Kidney (tissue), 14 donors: ENCODE results near the gene IFNL3. TPM values are rescaled to one million over a fixed set of nuclear protein-coding genes. Genes with fewer than 3 reads are reported as not detected.

ENCODE experiments used
- DNase-seq, 5 donors: peaks; one replicate each; pipeline ENCODE4 v3.0.0-alpha.2; 2013 to 2020
- FAIRE-seq: peaks from 2 replicates; lab custom pipeline; 2012; peaks lifted over from hg19 to GRCh38; lab: Jason Lieb, UNC
- H3K27ac ChIP-seq, 2 donors: one replicate each; pipeline ENCODE4 v1.7.0; 2013; ENCODE audit warnings: low read depth in 2 of 2, low read length in 2 of 2, inconsistent platforms in 1 of 2
- H3K27me3 ChIP-seq: one replicate; pipeline ENCODE4 v1.7.1; 2013; ENCODE audit warnings: low read length, inconsistent platforms; ENCODE audit not compliant: control insufficient read depth, insufficient read depth
- H3K36me3 ChIP-seq, 3 donors: one replicate each; pipeline versions ENCODE4 v1.7.0 to v1.7.1; 2013; ENCODE audit warnings: low read length in 3 of 3, control low read depth in 1 of 3, inconsistent platforms in 1 of 3; ENCODE audit not compliant: insufficient read depth in 3 of 3, control insufficient read depth in 2 of 3
- H3K4me1 ChIP-seq, 3 donors: one replicate each; pipeline versions ENCODE4 v1.7.0 to v1.7.1; 2013; ENCODE audit warnings: low read length in 3 of 3, inconsistent platforms in 1 of 3, low read depth in 1 of 3; ENCODE audit not compliant: control insufficient read depth in 2 of 3, insufficient read depth in 2 of 3
- H3K4me3 ChIP-seq, 3 donors: one replicate each; pipeline versions ENCODE4 v1.7.0 to v1.8.1; 2013; ENCODE audit warnings: low read length in 3 of 3, control low read depth in 1 of 3, inconsistent platforms in 1 of 3
- H3K9ac ChIP-seq, 3 donors: one replicate each; pipeline versions ENCODE4 v1.7.0 to v1.7.1; 2013; ENCODE audit warnings: low read length in 3 of 3, control low read depth in 1 of 3, inconsistent platforms in 1 of 3
- H3K9me3 ChIP-seq, 3 donors: one replicate each; pipeline versions ENCODE4 v1.7.0 to v1.7.1; 2013; ENCODE audit warnings: low read length in 3 of 3, control low read depth in 1 of 3, inconsistent platforms in 1 of 3; ENCODE audit not compliant: control insufficient read depth in 2 of 3, insufficient read depth in 1 of 3
- CTCF ChIP-seq: IDR thresholded peaks from 3 replicates; pipeline ENCODE4 v1.5.1; 2012; ENCODE audit warnings: mild to moderate bottlenecking, moderate library complexity, borderline replicate concordance; ENCODE audit not compliant: insufficient read depth; ENCODE audit errors: extremely low read depth
- intact Hi-C: fragments of 100-400 bp; cut with DNase I; formaldehyde crosslinking; loops from one replicate; pipeline ENCODE4 v1.11.1; 2022
- polyA plus RNA-seq: library from polyadenylated mRNA; stranded (reverse); fragments of 350-450 nt; fragmentation: Illumina TruSeq; extraction: RNeasy Lipid Tissue Mini Kit (QIAGEN cat#74804); gene quantifications from one replicate; pipeline ENCODE4 v1.2.3, GENCODE V29; 2014; ENCODE audit warnings: low read depth, low replicate concordance; ENCODE audit not compliant: insufficient read depth
- total RNA-seq: library from RNA; stranded (reverse); fragmentation: NEBNext Ultra II Directional; extraction: Animal tissue kit (Norgen Biotek cat#: 25700); gene quantifications from one replicate; pipeline ENCODE4 v1.2.1, GENCODE V29; 2021
- donor health status: control.
- donor health status: control.
- donor health status: control.
- donor health status: control.
- donor health status: control.
- donor health status: DM: yes; HTN: yes; CAD: no.
- donor health status: Normal renal cell carcinoma (clear cell type).

Gene IFNL3
- total and polyA plus RNA-seq, 2 donors from 2014 or later, result not detected

- H3K9me3 ChIP-seq, result no peaks in the 10 kb centered on the region
- intact Hi-C loops, result no loop called here
- H3K4me3 ChIP-seq, result no peak overlapping the region
- no peaks in the 10 kb centered on the region for H3K27me3 ChIP-seq
- no peak overlapping the region for H3K9ac ChIP-seq
- no peak for TF ChIP-seq CTCF
- FAIRE-seq, result no peak
- H3K27ac ChIP-seq, result no peak overlapping the region
- no peaks in the 10 kb centered on the region for H3K4me1 ChIP-seq
- H3K36me3 ChIP-seq, result no peaks in the 10 kb centered on the region
- DNase-seq, result no peak
These were observed 9.9 kb upstream of the IFNL3 start for GRCh38 chr19:39254531-39255345.

- no peak overlapping the region for H3K4me3 ChIP-seq
- no peaks in the 10 kb centered on the region for H3K4me1 ChIP-seq
- intact Hi-C loops, result no loop called here
- H3K9ac ChIP-seq, result no peak overlapping the region
- no peaks in the 10 kb centered on the region for H3K9me3 ChIP-seq
- no peak overlapping the region for H3K27ac ChIP-seq
- peaks cover 10% of the 10 kb centered on the region for H3K27me3 ChIP-seq
- no peak for TF ChIP-seq CTCF
- H3K36me3 ChIP-seq, result no peaks in the 10 kb centered on the region
- no peak for FAIRE-seq
- no peak for DNase-seq
These were observed 8.8 kb upstream of the IFNL3 start for GRCh38 chr19:39253374-39254149.

- intact Hi-C loops, result no loop called here
- peaks cover 0 to 2% (median 0%) of the 10 kb centered on the region in 3 donors for H3K4me1 ChIP-seq
- H3K9ac ChIP-seq, result no peak overlapping the region
- peaks cover 15% of the 10 kb centered on the region for H3K27me3 ChIP-seq
- H3K9me3 ChIP-seq, result no peaks in the 10 kb centered on the region
- no peak overlapping the region for H3K27ac ChIP-seq
- FAIRE-seq (no peak), DNase-seq (no peak)
- TF ChIP-seq CTCF, result no peak
- no peaks in the 10 kb centered on the region for H3K36me3 ChIP-seq
- H3K4me3 ChIP-seq, result no peak overlapping the region
These were observed 7.7 kb upstream of the IFNL3 start for GRCh38 chr19:39252458-39252857.
